Spinal cord (tissue), 10 donors: ENCODE measurements around the gene UBXN1. TPM values are rescaled to one million over a fixed set of nuclear protein-coding genes. Genes with fewer than 3 reads are reported as not detected.

Experiments used
- DNase-seq, 6 donors: peaks; one replicate each; pipeline versions ENCODE4 v3.0.0 to v3.0.0-alpha.2; 2013 to 2015; ENCODE audit warnings: low spot score in 6 of 6, low read depth in 4 of 6
- H3K27ac ChIP-seq: one replicate; pipeline ENCODE4 v1.5.1; 2013; ENCODE audit warnings: low read depth, low read length, control low read depth
- H3K27me3 ChIP-seq: one replicate; pipeline ENCODE4 v1.6.1; 2013; ENCODE audit warnings: low read length; ENCODE audit not compliant: control insufficient read depth, insufficient read depth
- H3K36me3 ChIP-seq: one replicate; pipeline ENCODE4 v1.6.1; 2013; ENCODE audit warnings: low read length; ENCODE audit not compliant: control insufficient read depth, insufficient read depth
- H3K4me1 ChIP-seq: one replicate; pipeline ENCODE4 v1.6.1; 2013; ENCODE audit warnings: low read length; ENCODE audit not compliant: control insufficient read depth, insufficient read depth
- H3K4me3 ChIP-seq: one replicate; pipeline ENCODE4 v1.5.1; 2013; ENCODE audit warnings: low read depth, low read length, control low read depth
- H3K9me3 ChIP-seq: one replicate; pipeline ENCODE4 v1.6.1; 2013; ENCODE audit warnings: low read length; ENCODE audit not compliant: control insufficient read depth, insufficient read depth
- WGBS: methylation state at CpG from one replicate; pipeline ENCODE4 v1.1.5; 2013; ENCODE audit warnings: missing lambda C conversion rate; ENCODE audit not compliant: insufficient coverage; 5-methylcytosine and 5-hydroxymethylcytosine counted together
- polyA plus RNA-seq, 2 donors: library from polyadenylated mRNA; unstranded; fragments of 120-200 nt; gene quantifications; one replicate each; pipeline ENCODE4 v1.2.1, GENCODE V29; 2013; ENCODE audit not compliant: insufficient read length in 2 of 2
- total RNA-seq, 2 donors: library from RNA; depleted of rRNA in 1 of 2; stranded (reverse); fragments of 120-200 nt in 1 of 2; fragments of >200 nt in 1 of 2; gene quantifications; one replicate each; pipeline versions ENCODE4 v1.2.3 to v1.2.4, GENCODE V29; 2013 to 2014
- donor health status: healthy.

UBXN1 gene
- total and polyA plus RNA-seq, 4 donors: 32.0 to 148 (median 115) TPM

- DNase-seq: no peak
- Histone ChIP-seq H3K27ac (no peak overlapping the region), H3K9me3 (no peaks in the 10 kb centered on the region), H3K4me3 (no peak overlapping the region), H3K4me1 (peaks cover 37% of the 10 kb centered on the region), H3K36me3 (peaks cover 37% of the 10 kb centered on the region), H3K27me3 (no peaks in the 10 kb centered on the region)
- 97% methylated on average over 11 of the region's 11 CpGs for WGBS
Measured at GRCh38 chr11:62649486-62649885, 29.4 kb downstream of the UBXN1 start.

GRCh38 chr11:62648967-62649364 is 29.9 kb downstream of the UBXN1 start:
- Histone ChIP-seq H3K9me3 (no peaks in the 10 kb centered on the region), H3K27ac (no peak overlapping the region), H3K36me3 (peaks cover 42% of the 10 kb centered on the region), H3K4me1 (peaks cover 37% of the 10 kb centered on the region), H3K27me3 (no peaks in the 10 kb centered on the region), H3K4me3 (no peak overlapping the region)
- 89% methylated on average over 8 of the region's 11 CpGs for WGBS
- no peak for DNase-seq

DNA sequence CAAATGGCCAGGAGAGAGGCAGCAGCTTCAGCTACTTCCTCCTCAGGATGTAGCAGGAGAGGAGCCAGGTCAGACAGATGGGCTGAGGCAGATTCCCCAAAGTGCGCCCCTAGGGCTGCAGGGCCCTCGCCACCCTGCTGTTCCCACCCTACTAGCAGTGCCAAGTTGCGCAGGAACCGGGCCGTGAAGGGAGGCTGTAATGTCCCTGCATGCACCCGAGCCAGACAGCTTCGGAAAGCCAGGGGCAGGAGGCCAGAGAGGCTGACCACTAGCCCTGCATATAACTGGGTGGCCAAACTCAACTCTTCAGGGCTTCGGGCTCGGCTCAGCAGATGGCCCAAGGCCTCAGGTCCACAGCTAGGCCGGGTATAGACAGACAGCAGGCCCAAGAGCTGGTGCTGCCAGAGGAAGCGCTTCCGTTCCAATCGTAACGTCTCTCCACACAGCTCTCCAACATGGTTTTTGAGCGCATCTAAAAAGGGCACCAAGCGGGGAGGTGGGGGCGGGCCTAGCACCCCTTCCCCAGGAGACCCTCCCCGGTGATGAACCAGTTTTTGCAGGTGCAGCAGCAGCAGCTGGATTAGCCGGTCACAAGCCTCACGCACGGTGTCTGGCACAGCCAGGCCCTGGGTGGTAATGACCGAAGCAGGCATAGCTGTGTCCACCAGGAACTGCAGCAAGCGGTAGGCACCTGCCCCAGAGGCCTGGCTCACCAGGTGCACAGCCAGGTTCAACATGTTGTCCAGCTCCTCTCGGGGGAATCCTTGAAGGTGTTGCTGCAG is 30.5 kb downstream of the UBXN1 start:
- peaks cover 37% of the 10 kb centered on the region for H3K4me1 ChIP-seq
- no peak for DNase-seq
- H3K27me3 ChIP-seq: no peaks in the 10 kb centered on the region
- H3K27ac ChIP-seq: no peak overlapping the region
- no peaks in the 10 kb centered on the region for H3K9me3 ChIP-seq
- H3K36me3 ChIP-seq: peaks cover 48% of the 10 kb centered on the region
- no peak overlapping the region for H3K4me3 ChIP-seq
- WGBS: 92% methylated on average over 24 of the region's 24 CpGs

- H3K27me3 ChIP-seq: no peaks in the 10 kb centered on the region
- H3K9me3 ChIP-seq: no peaks in the 10 kb centered on the region
- H3K27ac ChIP-seq: no peak overlapping the region
- no peak overlapping the region for H3K4me3 ChIP-seq
- peaks cover 52% of the 10 kb centered on the region for H3K36me3 ChIP-seq
- H3K4me1 ChIP-seq: peaks cover 33% of the 10 kb centered on the region
- DNase-seq: no peak
- WGBS: 88% methylated on average over 6 of the region's 6 CpGs
Measured at GRCh38 chr11:62647609-62648005, 31.3 kb downstream of the UBXN1 start.

GRCh38 chr11:62646825-62647608 is 31.9 kb downstream of the UBXN1 start:
- no peaks in the 10 kb centered on the region for H3K27me3 ChIP-seq
- peak overlapping the region; percentile 33 for H3K27ac ChIP-seq
- peaks cover 29% of the 10 kb centered on the region for H3K4me1 ChIP-seq
- peaks cover 52% of the 10 kb centered on the region for H3K36me3 ChIP-seq
- 81% methylated on average over 23 of the region's 32 CpGs for WGBS
- DNase-seq: no peak
- peak overlapping the region; percentile 99 for H3K4me3 ChIP-seq
- H3K9me3 ChIP-seq: no peaks in the 10 kb centered on the region

GRCh38 chr11:62645946-62646824 is 32.7 kb downstream of the UBXN1 start, which contains the start of gene GANAB:
TSS of gene GANAB (minus strand) at chr11:62646613. CDS start at chr11:62646599, 14 bp downstream.
- WGBS: 0% methylated on average over 73 of the region's 73 CpGs
- Histone ChIP-seq H3K4me1 (peaks cover 23% of the 10 kb centered on the region), H3K27ac (peak within 1 kb of the TSS; percentile 98), H3K4me3 (peak within 1 kb of the TSS; percentile 99), H3K27me3 (no peaks in the 10 kb centered on the region), H3K36me3 (peaks cover 52% of the 10 kb centered on the region), H3K9me3 (no peaks in the 10 kb centered on the region)
- DNase-seq: peak; percentile 88 to 99 (median 97)

DNA sequence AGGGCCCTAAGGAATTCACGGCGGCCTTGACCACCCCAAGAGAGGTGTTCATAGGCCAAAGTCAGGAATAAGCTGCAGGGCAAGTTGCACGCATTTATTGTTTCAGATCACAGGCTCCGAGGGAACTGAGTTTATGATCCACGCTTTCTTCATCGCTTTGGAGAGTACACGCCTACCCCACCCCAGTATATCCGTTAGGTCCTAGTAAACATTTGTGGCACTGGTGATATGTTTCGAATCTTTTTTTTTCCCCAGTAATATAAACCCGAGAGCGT is 33.3 kb downstream of the UBXN1 start:
- no peak for DNase-seq
- WGBS: 8% methylated on average over 4 of the region's 11 CpGs
- Histone ChIP-seq H3K27me3 (no peaks in the 10 kb centered on the region), H3K36me3 (peaks cover 52% of the 10 kb centered on the region), H3K4me1 (peaks cover 23% of the 10 kb centered on the region), H3K27ac (peak overlapping the region; percentile 98), H3K9me3 (no peaks in the 10 kb centered on the region), H3K4me3 (peak overlapping the region; percentile 99)

GRCh38 chr11:62644220-62644619 is 34.7 kb downstream of the UBXN1 start:
- Histone ChIP-seq H3K27ac (no peak overlapping the region), H3K36me3 (peaks cover 44% of the 10 kb centered on the region), H3K9me3 (no peaks in the 10 kb centered on the region), H3K4me3 (no peak overlapping the region), H3K27me3 (no peaks in the 10 kb centered on the region), H3K4me1 (peaks cover 23% of the 10 kb centered on the region)
- no peak for DNase-seq
- 88% methylated on average over 4 of the region's 8 CpGs for WGBS

- no peak overlapping the region for H3K4me3 ChIP-seq
- 96% methylated on average over 6 of the region's 6 CpGs for WGBS
- no peaks in the 10 kb centered on the region for H3K4me1 ChIP-seq
- no peak for DNase-seq
- H3K27ac ChIP-seq: no peak overlapping the region
- peaks cover 97% of the 10 kb centered on the region for H3K36me3 ChIP-seq
- H3K27me3 ChIP-seq: no peaks in the 10 kb centered on the region
- H3K9me3 ChIP-seq: no peaks in the 10 kb centered on the region
Measured at GRCh38 chr11:62632492-62632891, 46.4 kb downstream of the UBXN1 start.
